Measurements from ENCODE around the gene MAP4K5.
A peak's percentile ranks its signal among the peaks of the same experiment; 100 is the strongest.
"Not testable (repeated sequence)": the region's sequence is repeated elsewhere in the genome, so short reads cannot be mapped to it uniquely, and the experiment has no call there.

Gene MAP4K5

DNA sequence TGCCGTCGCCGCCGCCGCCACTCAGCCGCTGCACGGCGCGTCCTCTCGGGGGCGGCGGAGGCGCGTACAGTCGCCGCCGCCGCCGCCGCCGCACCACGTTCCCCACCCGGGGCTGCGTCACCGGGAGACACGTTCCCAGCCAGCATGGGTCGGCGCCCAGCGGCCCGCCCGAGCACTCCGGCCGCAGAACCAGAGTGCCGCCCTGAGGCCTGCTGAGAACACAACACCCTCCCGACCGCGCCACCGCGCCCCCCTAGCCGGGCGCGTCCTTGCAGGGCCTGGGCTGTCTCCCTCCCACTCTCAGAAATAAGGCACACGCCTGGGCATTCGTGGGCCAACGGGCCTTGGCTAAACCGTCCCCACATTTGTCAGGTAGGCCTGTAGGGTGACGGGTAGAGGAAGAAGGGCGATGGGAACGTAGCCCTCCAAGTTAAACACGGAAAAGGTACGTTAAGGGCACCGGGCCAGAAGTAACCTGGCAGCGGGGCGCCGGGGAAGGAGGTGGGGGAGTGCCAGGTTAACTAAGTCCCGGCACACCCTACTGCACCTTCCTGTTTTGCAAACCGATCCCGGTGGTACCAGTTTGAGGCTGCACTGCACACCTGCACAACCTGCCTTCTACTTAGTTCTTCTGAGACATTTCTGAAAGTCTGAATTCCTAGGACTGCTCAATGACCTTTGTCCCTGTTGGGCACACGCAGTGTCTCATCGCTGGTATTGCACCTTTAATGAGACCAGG lies at the start of gene MAP4K5:
MAP4K5 (minus strand) TSS at position 68 of the 739 bp plus-strand sequence. CDS start 520 bp downstream, outside the sequence.
- Histone ChIP-seq H3K9me3 (ENCODE audit: control insufficient read depth, low read length) (no peaks in the 10 kb centered on the region), H3K4me1 (ENCODE audit: control insufficient read depth, insufficient read depth, low read length) (peaks cover 37% of the 10 kb centered on the region), H3K4me3 (ENCODE audit: low read length) (peak within 1 kb of the TSS; percentile 93), H3K36me3 (ENCODE audit: control insufficient read depth, insufficient read depth, low read length, severe bottlenecking) (no peaks in the 10 kb centered on the region), H3K27me3 (replicated peaks; ENCODE audit: control insufficient read depth, insufficient read depth, low read length) (no peaks in the 10 kb centered on the region), H3K9ac (ENCODE audit: low read length) (peak within 1 kb of the TSS; percentile 92)
- peak; percentile 98 for DNase-seq (ENCODE audit: low read depth)

DNA sequence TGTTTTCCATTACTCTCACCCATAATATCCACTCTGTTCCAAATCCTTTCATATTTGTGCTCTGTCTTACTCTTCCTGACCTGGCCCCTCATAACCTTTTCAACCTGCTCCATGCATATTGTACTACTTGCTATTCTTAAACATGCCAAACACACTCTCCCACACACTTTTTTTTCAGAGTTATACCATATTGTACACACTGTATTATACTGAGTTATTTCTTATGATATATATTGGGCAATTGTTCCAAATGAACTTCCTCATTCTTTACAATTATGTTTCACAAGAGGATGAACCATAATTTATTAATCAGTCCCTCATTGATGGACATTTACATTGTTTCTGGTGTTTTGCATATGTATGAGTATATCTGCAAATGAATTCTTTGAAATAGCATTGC lies 46.1 kb upstream of the MAP4K5 start:
- Histone ChIP-seq H3K27me3 (replicated peaks; ENCODE audit: control insufficient read depth, insufficient read depth, low read length) (no peaks in the 10 kb centered on the region), H3K9me3 (ENCODE audit: control insufficient read depth, low read length) (no peaks in the 10 kb centered on the region), H3K9ac (ENCODE audit: low read length) (no peak overlapping the region), H3K36me3 (ENCODE audit: control insufficient read depth, insufficient read depth, low read length, severe bottlenecking) (no peaks in the 10 kb centered on the region), H3K4me1 (ENCODE audit: control insufficient read depth, insufficient read depth, low read length) (no peaks in the 10 kb centered on the region), H3K4me3 (ENCODE audit: low read length) (no peak overlapping the region)
- no peak for DNase-seq (ENCODE audit: low read depth)

DNA sequence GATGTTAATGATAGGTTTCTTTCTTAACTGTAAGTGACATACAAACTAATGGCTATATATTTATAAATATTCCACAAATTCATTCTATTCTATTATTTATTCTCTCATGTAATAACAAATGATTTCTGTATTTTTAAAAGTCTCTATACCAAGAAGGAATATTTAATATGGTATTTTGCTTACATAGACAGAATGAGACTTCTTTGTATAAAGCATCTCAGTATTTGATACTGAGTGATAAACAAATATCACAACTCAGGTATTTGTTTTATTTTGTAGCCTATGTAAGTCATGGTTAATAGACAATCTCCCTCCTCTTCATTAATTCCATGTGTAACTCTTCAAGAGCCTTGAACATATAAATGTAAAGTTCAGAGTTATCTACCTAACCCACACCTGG lies 45.6 kb upstream of the MAP4K5 start:
- DNase-seq (ENCODE audit: low read depth): no peak
- Histone ChIP-seq H3K27me3 (replicated peaks; ENCODE audit: control insufficient read depth, insufficient read depth, low read length) (no peaks in the 10 kb centered on the region), H3K9me3 (ENCODE audit: control insufficient read depth, low read length) (no peaks in the 10 kb centered on the region), H3K9ac (ENCODE audit: low read length) (no peak overlapping the region), H3K36me3 (ENCODE audit: control insufficient read depth, insufficient read depth, low read length, severe bottlenecking) (no peaks in the 10 kb centered on the region), H3K4me1 (ENCODE audit: control insufficient read depth, insufficient read depth, low read length) (no peaks in the 10 kb centered on the region), H3K4me3 (ENCODE audit: low read length) (no peak overlapping the region)

DNA sequence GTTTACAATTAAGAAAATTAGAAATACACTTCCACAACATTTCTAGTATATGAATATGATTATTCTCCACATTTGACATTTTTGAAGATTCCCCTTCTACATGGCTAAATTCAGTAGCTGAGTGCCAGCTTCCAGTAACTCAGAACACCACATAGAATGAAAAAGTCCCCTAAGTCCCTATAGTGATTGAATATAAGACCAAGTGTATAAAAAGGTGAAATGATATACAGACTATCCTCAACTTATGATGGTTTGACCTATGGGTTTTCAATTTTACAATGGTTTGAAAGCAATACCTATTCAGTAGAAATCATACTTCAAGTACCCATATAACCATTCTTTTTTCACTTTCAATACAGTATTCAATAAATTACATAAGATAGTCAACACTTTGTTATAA lies 43.4 kb upstream of the MAP4K5 start:
- Histone ChIP-seq H3K4me3 (ENCODE audit: low read length) (no peak overlapping the region), H3K9me3 (ENCODE audit: control insufficient read depth, low read length) (peaks cover 14% of the 10 kb centered on the region), H3K36me3 (ENCODE audit: control insufficient read depth, insufficient read depth, low read length, severe bottlenecking) (no peaks in the 10 kb centered on the region), H3K9ac (ENCODE audit: low read length) (no peak overlapping the region), H3K27me3 (replicated peaks; ENCODE audit: control insufficient read depth, insufficient read depth, low read length) (no peaks in the 10 kb centered on the region), H3K4me1 (ENCODE audit: control insufficient read depth, insufficient read depth, low read length) (no peaks in the 10 kb centered on the region)
- no peak for DNase-seq (ENCODE audit: low read depth)

DNA sequence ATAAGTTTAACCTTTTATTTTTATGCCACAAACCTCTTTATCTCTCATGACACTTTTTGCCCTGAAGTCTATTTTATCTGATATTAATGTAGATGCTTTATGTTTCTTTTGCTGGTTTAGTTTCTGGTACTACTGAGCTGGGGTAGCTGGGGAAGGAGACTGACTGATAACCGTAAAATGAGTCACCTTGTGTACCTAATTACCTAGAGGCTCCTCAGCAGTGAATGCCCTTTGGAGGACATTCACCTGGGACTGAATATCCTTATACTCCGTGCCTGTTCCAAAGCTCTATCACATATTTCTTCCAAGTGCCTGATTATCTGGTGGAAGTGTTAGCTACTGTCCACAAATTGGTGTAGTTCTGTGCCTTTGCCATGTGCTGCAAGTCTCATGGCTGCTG lies 41.5 kb upstream of the MAP4K5 start:
- no peak overlapping the region for H3K4me3 ChIP-seq (ENCODE audit: low read length)
- no peaks in the 10 kb centered on the region for H3K36me3 ChIP-seq (ENCODE audit: control insufficient read depth, insufficient read depth, low read length, severe bottlenecking)
- no peak overlapping the region for H3K9ac ChIP-seq (ENCODE audit: low read length)
- H3K4me1 ChIP-seq (ENCODE audit: control insufficient read depth, insufficient read depth, low read length): no peaks in the 10 kb centered on the region
- no peak for DNase-seq (ENCODE audit: low read depth)
- no peaks in the 10 kb centered on the region for H3K27me3 ChIP-seq (replicated peaks; ENCODE audit: control insufficient read depth, insufficient read depth, low read length)
- peaks cover 33% of the 10 kb centered on the region for H3K9me3 ChIP-seq (ENCODE audit: control insufficient read depth, low read length)

DNA sequence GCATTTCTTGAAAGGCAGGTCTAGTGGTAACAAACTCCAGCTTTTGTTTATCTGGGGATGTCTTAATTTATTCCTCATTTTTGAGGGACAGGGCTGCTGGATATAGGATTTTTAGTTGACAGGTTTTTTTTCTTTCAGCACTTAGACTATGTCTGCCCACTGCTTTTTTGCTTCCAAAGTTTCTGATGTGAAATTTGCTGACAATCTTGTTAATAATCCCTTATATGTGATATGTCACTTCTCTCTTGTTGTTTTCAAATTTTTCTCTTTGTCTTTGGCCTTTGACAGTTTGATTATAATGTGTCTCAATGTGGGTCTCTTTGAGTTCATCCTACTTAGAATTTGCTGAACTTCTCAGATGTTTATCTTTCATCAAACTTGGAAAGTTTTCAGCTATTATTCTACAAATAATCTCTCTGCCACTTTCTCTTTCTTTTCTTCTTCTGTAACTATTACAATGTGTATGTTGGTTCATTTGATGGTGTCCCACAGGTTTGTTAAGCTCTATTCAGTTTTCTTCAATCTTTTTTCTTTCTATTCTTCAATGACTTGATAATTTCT lies 37.4 kb upstream of the MAP4K5 start:
- H3K9me3 ChIP-seq (ENCODE audit: control insufficient read depth, low read length): peaks cover 35% of the 10 kb centered on the region
- H3K4me3 ChIP-seq (ENCODE audit: low read length): no peak overlapping the region
- no peaks in the 10 kb centered on the region for H3K36me3 ChIP-seq (ENCODE audit: control insufficient read depth, insufficient read depth, low read length, severe bottlenecking)
- DNase-seq (ENCODE audit: low read depth): no peak
- no peaks in the 10 kb centered on the region for H3K4me1 ChIP-seq (ENCODE audit: control insufficient read depth, insufficient read depth, low read length)
- no peaks in the 10 kb centered on the region for H3K27me3 ChIP-seq (replicated peaks; ENCODE audit: control insufficient read depth, insufficient read depth, low read length)
- H3K9ac ChIP-seq (ENCODE audit: low read length): no peak overlapping the region

DNA sequence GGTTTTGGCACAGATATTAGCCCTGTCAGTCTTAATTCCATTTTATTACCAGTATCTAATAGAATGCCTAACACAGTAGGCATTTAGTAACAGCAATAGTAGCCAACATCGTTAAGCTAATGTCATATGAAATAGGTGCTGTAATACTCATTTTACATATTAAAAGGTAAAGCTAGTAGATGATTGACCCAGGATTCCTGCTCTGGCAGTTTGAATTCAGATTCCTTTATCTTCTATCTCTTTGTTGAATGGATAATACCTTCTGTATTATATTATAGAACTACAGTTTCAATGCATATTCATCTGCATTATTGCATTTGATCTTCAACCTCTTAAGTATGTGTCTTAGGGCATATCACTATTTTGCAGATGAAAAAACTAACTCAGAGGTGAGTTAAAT lies 30.5 kb upstream of the MAP4K5 start:
- no peaks in the 10 kb centered on the region for H3K36me3 ChIP-seq (ENCODE audit: control insufficient read depth, insufficient read depth, low read length, severe bottlenecking)
- H3K4me1 ChIP-seq (ENCODE audit: control insufficient read depth, insufficient read depth, low read length): peaks cover 5% of the 10 kb centered on the region
- H3K9me3 ChIP-seq (ENCODE audit: control insufficient read depth, low read length): no peaks in the 10 kb centered on the region
- H3K9ac ChIP-seq (ENCODE audit: low read length): no peak overlapping the region
- H3K27me3 ChIP-seq (replicated peaks; ENCODE audit: control insufficient read depth, insufficient read depth, low read length): no peaks in the 10 kb centered on the region
- H3K4me3 ChIP-seq (ENCODE audit: low read length): no peak overlapping the region
- DNase-seq (ENCODE audit: low read depth): no peak

DNA sequence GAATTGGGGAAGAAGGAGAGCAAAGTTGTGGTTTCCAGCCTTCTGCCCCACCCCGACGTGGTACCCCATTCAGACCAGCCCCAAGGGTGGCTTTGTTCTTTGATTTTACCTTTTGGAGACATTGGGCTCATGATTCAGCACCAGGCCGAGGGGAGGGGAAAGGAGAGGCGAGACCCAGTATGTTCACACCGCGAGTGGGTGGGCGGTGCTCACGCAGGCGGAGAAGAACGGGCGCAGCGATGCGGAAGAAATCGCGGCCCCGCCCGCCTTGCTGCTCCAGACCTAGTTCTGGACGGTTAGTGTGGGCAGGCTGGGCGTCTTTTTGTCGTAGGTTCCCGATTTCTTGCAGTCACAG lies 28.5 kb upstream of the MAP4K5 start:
- Histone ChIP-seq H3K36me3 (ENCODE audit: control insufficient read depth, insufficient read depth, low read length, severe bottlenecking) (no peaks in the 10 kb centered on the region), H3K9ac (ENCODE audit: low read length) (peak overlapping the region; percentile 88), H3K27me3 (replicated peaks; ENCODE audit: control insufficient read depth, insufficient read depth, low read length) (no peaks in the 10 kb centered on the region), H3K4me1 (ENCODE audit: control insufficient read depth, insufficient read depth, low read length) (peaks cover 5% of the 10 kb centered on the region), H3K4me3 (ENCODE audit: low read length) (peak overlapping the region; percentile 93), H3K9me3 (ENCODE audit: control insufficient read depth, low read length) (no peaks in the 10 kb centered on the region)
- DNase-seq (ENCODE audit: low read depth): peak; percentile 67

DNA sequence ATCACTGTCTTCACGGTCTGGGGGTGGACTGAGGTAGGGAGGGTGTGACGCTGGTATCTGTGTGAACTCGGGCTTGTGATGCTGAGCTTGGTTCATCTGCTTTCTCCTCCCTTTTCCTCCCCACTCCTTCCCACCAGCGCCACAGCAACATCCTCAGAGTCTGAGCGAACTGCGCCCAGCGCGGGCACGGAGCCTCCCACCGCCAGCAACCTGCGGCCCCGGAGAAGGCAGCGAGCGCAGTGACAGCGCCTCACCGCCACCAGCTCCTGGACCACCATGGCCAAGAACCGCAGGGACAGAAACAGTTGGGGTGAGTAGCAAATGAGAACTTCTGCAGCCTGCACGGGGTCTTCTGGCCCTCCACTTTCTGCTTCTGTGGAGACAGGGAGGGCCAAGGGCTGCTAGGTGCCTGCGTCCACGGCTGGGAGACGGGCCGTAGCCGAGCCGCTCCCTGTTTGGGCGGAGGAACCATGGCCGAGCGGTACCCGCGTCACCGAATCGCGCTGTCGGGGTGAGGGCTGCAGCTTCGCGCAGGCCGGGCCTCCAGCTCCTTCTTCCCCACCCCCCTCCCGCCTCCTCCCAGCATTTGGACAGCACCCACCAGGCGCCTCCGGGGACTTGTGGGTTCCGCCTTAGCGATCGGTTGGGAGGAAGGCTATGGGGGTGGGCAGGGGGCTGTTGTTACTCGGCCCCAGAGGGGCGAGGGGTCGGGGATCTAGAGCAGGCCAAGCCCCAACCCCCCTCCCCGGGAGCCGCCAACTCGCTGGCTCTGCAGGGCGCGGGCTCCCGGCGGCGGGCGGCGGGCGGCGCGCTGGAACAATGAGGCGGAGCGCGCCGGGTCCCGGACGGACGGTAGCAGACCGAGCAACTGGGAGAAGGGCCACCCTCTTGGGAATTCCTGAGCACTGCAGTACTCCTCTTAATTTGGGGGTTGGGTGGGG lies 27.9 kb upstream of the MAP4K5 start, which contains the start of gene ATL1:
ATL1 (plus strand) TSS at position 156 of the 941 bp plus-strand sequence; CDS start at position 277, 121 bp downstream.
- peak; percentile 80 for DNase-seq (ENCODE audit: low read depth)
- peaks cover 5% of the 10 kb centered on the region for H3K4me1 ChIP-seq (ENCODE audit: control insufficient read depth, insufficient read depth, low read length)
- no peaks in the 10 kb centered on the region for H3K9me3 ChIP-seq (ENCODE audit: control insufficient read depth, low read length)
- peak within 1 kb of the TSS; percentile 88 for H3K9ac ChIP-seq (ENCODE audit: low read length)
- no peaks in the 10 kb centered on the region for H3K27me3 ChIP-seq (replicated peaks; ENCODE audit: control insufficient read depth, insufficient read depth, low read length)
- H3K4me3 ChIP-seq (ENCODE audit: low read length): peak within 1 kb of the TSS; percentile 93
- no peaks in the 10 kb centered on the region for H3K36me3 ChIP-seq (ENCODE audit: control insufficient read depth, insufficient read depth, low read length, severe bottlenecking)

DNA sequence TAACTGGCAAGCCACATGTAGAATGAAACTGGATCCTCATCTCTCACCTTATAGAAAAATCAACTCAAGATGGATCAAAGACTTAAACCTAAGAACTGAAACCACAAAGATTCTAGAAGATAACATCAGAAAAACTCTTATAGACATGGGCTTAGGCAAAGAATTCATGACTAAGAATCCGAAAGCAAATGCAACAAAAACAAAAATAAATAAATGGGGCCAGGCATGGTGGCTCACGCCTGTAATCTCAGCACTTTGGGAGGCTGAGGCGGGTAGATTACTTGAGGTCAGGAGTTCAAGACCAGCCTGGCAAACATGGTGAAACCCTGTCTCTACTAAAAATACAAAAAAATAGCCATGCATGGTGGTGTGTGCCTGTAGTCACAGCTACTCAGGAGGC lies 20.4 kb upstream of the MAP4K5 start:
- not testable (repeated sequence) for H3K27me3 ChIP-seq (replicated peaks; ENCODE audit: control insufficient read depth, insufficient read depth, low read length); H3K9me3 ChIP-seq (ENCODE audit: control insufficient read depth, low read length); DNase-seq (ENCODE audit: low read depth); H3K36me3 ChIP-seq (ENCODE audit: control insufficient read depth, insufficient read depth, low read length, severe bottlenecking); H3K4me1 ChIP-seq (ENCODE audit: control insufficient read depth, insufficient read depth, low read length); H3K9ac ChIP-seq (ENCODE audit: low read length); H3K4me3 ChIP-seq (ENCODE audit: low read length)

DNA sequence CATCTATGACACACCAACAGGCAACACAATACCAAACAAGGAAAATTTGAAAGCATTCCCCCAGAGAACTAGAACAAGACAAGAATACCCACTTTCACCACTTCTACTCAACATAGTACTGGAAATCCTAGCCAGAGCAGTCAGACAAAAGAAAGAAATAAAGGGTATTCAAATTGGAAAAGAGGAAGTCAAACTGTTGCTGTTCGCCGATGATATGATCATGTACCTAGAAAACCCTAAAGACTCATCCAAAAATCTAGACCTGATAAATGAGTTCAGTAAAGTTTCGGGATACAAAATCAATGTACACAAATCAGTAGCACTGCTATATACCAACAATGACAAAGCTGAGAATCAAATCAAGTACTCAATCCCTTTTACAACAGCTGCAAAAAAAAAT lies 19.5 kb upstream of the MAP4K5 start:
- Histone ChIP-seq H3K4me1 (ENCODE audit: control insufficient read depth, insufficient read depth, low read length) (no peaks in the 10 kb centered on the region), H3K9me3 (ENCODE audit: control insufficient read depth, low read length) (no peaks in the 10 kb centered on the region), H3K36me3 (ENCODE audit: control insufficient read depth, insufficient read depth, low read length, severe bottlenecking) (no peaks in the 10 kb centered on the region), H3K4me3 (ENCODE audit: low read length) (no peak overlapping the region), H3K27me3 (replicated peaks; ENCODE audit: control insufficient read depth, insufficient read depth, low read length) (no peaks in the 10 kb centered on the region), H3K9ac (ENCODE audit: low read length) (no peak overlapping the region)
- no peak for DNase-seq (ENCODE audit: low read depth)
